PFSK-1 (cell line): ENCODE measurements around the gene HMCN2.

Source experiments
- FOXP2 ChIP-seq: optimal IDR thresholded peaks from 2 replicates; pipeline ENCODE3; 2011; ENCODE audit warnings: borderline replicate concordance, control low read depth, inconsistent platforms; ENCODE audit not compliant: insufficient read depth; ENCODE audit errors: extremely low read length, extremely low read depth
- POLR2AphosphoS5 ChIP-seq: IDR thresholded peaks from 2 replicates; pipeline ENCODE4 v1.6.1; 2012; ENCODE audit warnings: low read depth, mild to moderate bottlenecking, control low read depth, low read length, moderate library complexity
- REST ChIP-seq, 2 experiments: IDR thresholded peaks; 2 replicates each; pipeline versions ENCODE4 v1.6.1 to v1.8.0; 2011 to 2012; ENCODE audit warnings: low read depth in 2 of 2, low read length in 2 of 2, control low read depth in 1 of 2, inconsistent platforms in 1 of 2, mild to moderate bottlenecking in 1 of 2, moderate library complexity in 1 of 2; ENCODE audit not compliant: insufficient read depth in 1 of 2
- SIN3A ChIP-seq: IDR thresholded peaks from 2 replicates; pipeline ENCODE4 v1.6.1; 2012; ENCODE audit warnings: mild to moderate bottlenecking, low read length, moderate library complexity, borderline replicate concordance; ENCODE audit not compliant: insufficient read depth
- TAF1 ChIP-seq: IDR thresholded peaks from 2 replicates; pipeline ENCODE4 v1.6.1; 2012; ENCODE audit warnings: low read length, control low read depth, borderline replicate concordance; ENCODE audit not compliant: insufficient read depth

The HMCN2 gene

DNA sequence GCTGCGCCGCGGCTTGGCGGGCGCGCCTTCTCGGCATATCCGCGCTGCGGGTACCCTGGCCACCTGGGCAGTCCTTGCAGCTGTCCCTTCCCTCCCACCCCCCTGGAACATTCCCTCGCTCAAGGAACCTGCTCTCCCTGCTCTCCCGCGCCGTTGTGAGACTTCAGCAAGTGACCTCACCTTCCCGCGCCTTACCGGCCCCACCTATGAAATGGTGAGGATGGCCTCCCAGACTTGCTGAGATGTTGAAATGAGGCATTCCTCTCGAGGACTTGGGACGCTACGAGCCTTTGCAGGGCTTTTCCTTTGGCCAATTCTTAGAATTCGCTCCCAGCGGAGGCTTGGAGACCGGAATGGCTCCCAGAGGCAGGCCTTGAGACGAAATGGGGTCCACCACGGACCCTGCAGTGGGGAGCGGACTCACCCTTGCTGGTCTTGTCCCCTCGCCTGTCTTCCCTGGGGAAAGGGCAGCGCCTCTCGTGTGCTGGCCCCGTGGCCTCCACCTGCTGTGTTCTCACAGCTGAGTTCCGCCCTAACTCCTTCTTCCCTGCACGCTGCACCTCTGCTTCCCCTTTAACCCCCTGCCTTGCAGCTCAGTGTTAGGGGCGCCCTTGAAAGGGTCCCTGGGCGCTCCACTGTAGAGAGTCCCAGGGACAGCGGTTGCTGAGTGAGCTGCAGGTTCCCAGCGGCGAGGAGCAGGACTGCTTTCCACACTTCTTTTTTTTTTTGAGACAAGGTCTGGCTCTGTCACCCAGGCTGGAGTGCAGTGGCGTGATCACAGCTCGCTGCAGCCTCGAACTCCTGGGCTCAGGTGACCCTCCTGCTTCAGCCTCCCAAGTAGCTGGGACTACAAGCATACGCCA, 907 bp downstream of the HMCN2 start:
- no peak for TF ChIP-seq POLR2AphosphoS5
- no peak for TF ChIP-seq FOXP2
- no peak for TF ChIP-seq SIN3A
- no peak for TF ChIP-seq TAF1
- TF ChIP-seq REST (IDR thresholded peaks at IDR 0.05; ENCODE audit: insufficient read depth in 1 of 2, low read depth in 2 of 2, low read length in 2 of 2) = no peak

DNA sequence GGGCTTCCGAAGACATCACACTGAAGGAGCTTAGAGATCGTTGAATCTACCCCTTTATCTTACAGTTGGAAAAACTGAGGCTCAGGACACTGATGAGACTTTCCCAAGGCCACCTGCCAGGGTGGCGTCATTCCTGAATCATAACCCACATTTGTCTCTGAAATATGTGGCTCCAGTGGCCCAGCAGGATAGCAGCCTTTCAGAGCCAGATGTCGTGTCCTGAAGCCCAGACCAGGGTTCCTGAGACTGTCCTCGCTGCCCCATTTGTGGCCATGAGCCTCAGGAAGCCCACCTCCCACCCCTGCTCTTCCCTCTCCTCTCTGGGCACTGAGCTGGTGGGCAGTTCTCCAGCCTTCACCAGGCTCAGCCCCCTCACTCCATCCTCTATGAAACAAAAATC, 2.4 kb downstream of the HMCN2 start:
- TF ChIP-seq REST (IDR thresholded peaks at IDR 0.05; ENCODE audit: insufficient read depth in 1 of 2, low read depth in 2 of 2, low read length in 2 of 2) (no peak), POLR2AphosphoS5 (no peak), FOXP2 (no peak), SIN3A (no peak), TAF1 (no peak)

DNA sequence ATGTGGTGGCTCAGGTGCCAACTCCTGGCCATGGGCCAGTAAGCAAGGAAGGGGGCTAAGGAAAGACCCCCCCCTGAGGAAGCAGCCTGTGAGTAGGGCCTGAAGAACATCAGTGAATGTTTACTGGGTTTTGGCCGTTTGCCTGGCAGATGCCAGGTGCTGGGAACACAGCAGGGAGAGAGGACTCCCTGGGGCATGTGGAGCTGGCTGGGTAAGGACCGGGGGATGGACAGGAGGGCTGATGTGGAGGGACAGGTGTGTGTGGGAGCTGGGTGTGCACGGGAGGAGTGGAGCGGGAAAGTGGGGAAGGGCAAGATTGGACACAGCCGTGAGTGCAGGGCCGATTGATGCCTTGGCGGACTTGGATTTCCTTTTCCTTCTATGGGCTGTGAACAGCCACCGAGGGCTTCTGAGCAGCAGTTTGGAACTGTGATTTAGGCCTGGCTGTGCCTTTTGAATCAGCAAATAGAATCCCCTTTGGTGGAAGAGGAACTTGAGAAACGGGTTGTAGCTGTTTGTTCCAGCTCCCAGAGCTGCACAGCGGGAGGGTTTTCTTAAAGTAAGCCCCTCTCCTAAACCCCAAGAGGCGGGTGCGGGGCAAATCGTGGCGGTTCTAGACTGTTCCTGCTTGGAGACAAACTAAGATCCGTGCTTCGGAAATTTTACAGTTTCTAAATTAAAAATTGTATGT, 3.1 kb downstream of the HMCN2 start:
- TF ChIP-seq FOXP2 = no peak
- TF ChIP-seq SIN3A = no peak
- TF ChIP-seq TAF1 = no peak
- TF ChIP-seq REST (IDR thresholded peaks at IDR 0.05; ENCODE audit: insufficient read depth in 1 of 2, low read depth in 2 of 2, low read length in 2 of 2) = no peak
- TF ChIP-seq POLR2AphosphoS5 = no peak

GRCh38 chr9:130271473-130271872, 5.9 kb downstream of the HMCN2 start:
- TF ChIP-seq TAF1 (no peak), FOXP2 (no peak), REST (IDR thresholded peaks at IDR 0.05; ENCODE audit: insufficient read depth in 1 of 2, low read depth in 2 of 2, low read length in 2 of 2) (no peak), POLR2AphosphoS5 (no peak), SIN3A (no peak)
